KBM-7 (cell line): ENCODE results near the gene SLC35E3.
"Not testable (repeated sequence)": the region's sequence is repeated elsewhere in the genome, so short reads cannot be mapped to it uniquely, and the experiment has no call there.

Experiments used
- DNase-seq: peaks from one replicate; pipeline ENCODE4 v3.0.0-alpha.2; 2015
- in situ Hi-C: fragments of 300-500 bp; cut with MboI; formaldehyde crosslinking; loops from 2 replicates; pipeline ENCODE4 v1.14.3; 2020; ENCODE audit warnings: low sequenced_read_pairs, low pct_unique_long_range_greater_than_20kb, mixed read lengths

Gene SLC35E3

GRCh38 chr12:68808388-68809189 lies 62.6 kb downstream of the SLC35E3 start:
- DNase-seq = peak; percentile 95
- in situ Hi-C loops = no loop called here

GRCh38 chr12:68809190-68810026 lies 63.4 kb downstream of the SLC35E3 start:
- in situ Hi-C loops = no loop called here
- peak; percentile 36 for DNase-seq

- in situ Hi-C loops, DNase-seq: not testable (repeated sequence)
Observed at GRCh38 chr12:68810027-68810389, 64.0 kb downstream of the SLC35E3 start.

GRCh38 chr12:68811573-68811972 lies 65.6 kb downstream of the SLC35E3 start:
- DNase-seq = peak; percentile 16
- in situ Hi-C loops = not testable (repeated sequence)

- in situ Hi-C loops = no loop called here
- DNase-seq = peak; percentile 57
Observed at GRCh38 chr12:68812553-68813241, 66.7 kb downstream of the SLC35E3 start.

GRCh38 chr12:68813242-68813593 lies 67.2 kb downstream of the SLC35E3 start:
- in situ Hi-C loops = no loop called here
- peak; percentile 53 for DNase-seq

- in situ Hi-C loops = no loop called here
- DNase-seq = peak; percentile 61
Observed at GRCh38 chr12:68814490-68815231, 68.7 kb downstream of the SLC35E3 start.

GRCh38 chr12:68815232-68815927 lies 69.4 kb downstream of the SLC35E3 start:
- in situ Hi-C loops = no loop called here
- DNase-seq = no peak

- DNase-seq = peak; percentile 51
- in situ Hi-C loops = no loop called here
Observed at GRCh38 chr12:68815928-68816800, 70.2 kb downstream of the SLC35E3 start.

GRCh38 chr12:68819481-68819880 lies 73.5 kb downstream of the SLC35E3 start:
- DNase-seq, in situ Hi-C loops: not testable (repeated sequence)

GRCh38 chr12:68821357-68822188 lies 75.6 kb downstream of the SLC35E3 start:
- in situ Hi-C loops = no loop called here
- DNase-seq = peak; percentile 65

GRCh38 chr12:68823696-68824095 lies 77.7 kb downstream of the SLC35E3 start:
- in situ Hi-C loops = no loop called here
- no peak for DNase-seq

GRCh38 chr12:68824131-68824530 lies 78.2 kb downstream of the SLC35E3 start:
- in situ Hi-C loops = no loop called here
- peak; percentile 36 for DNase-seq

GRCh38 chr12:68824597-68825250 lies 78.7 kb downstream of the SLC35E3 start:
- peak; percentile 30 for DNase-seq
- in situ Hi-C loops = no loop called here

GRCh38 chr12:68825569-68826217 lies 79.7 kb downstream of the SLC35E3 start:
- in situ Hi-C loops = no loop called here
- peak; percentile 41 for DNase-seq
